RWPE1 (cell line): Measurements from ENCODE around the gene DOCK1.

Experiments used
- CTCF ChIA-PET: fragments of 350-600 bp; sonication (Branson Sonifier 250); formaldehyde crosslinking; extraction: SDS; loops from one replicate; lab custom pipeline; 2021; lab: Yijun Ruan, JAX
- POLR2A ChIA-PET: fragments of 400-600 bp; formaldehyde crosslinking; extraction: SDS; loops from one replicate; lab custom pipeline; 2020; ENCODE audit warnings: antibody characterized with exemption; ENCODE audit not compliant: low non-redundant PET; lab: Yijun Ruan, JAX
- DNase-seq: peaks from one replicate; pipeline ENCODE4 v3.0.0; 2012; ENCODE audit warnings: low spot score
- H3K27ac ChIP-seq: fragments of 450-650 bp; 2 replicates; pipeline ENCODE4 v1.5.1; 2017
- CTCF ChIP-seq: fragments of 450-650 bp; conservative IDR thresholded peaks from 2 replicates; pipeline ENCODE4 v1.5.1; 2017; ENCODE audit warnings: low read depth, mild to moderate bottlenecking

The DOCK1 gene

GRCh38 chr10:127148066-127148932 lies 243.1 kb downstream of the DOCK1 start:
- ChIA-PET POLR2A (no interaction called here), CTCF (interaction anchor here (0.5 kb wide), 1 partner anchor 34 kb away, joined by 5 read pairs; no protein-coding TSS in a partner anchor)
- DNase-seq: peak; percentile 79
- no peak for TF ChIP-seq CTCF
- H3K27ac ChIP-seq: peak overlapping the region; percentile 55

DNA sequence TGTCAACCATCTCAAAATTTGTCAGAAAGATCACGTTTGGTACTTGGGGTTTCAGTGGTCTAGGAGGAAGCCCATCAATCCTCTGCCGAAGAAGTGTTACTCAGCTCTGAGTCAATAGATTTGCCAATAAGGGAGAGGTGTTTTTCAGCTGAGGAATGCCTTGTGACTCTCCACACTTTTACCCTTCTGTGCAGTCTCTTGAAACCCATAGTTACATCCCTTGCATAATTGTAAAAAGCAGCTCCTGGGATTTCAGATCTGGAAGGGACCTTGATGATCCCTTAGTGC lies 243.6 kb downstream of the DOCK1 start:
- CTCF ChIA-PET: interaction anchor here (0.5 kb wide), 1 partner anchor 35 kb away, joined by 5 read pairs; no protein-coding TSS in a partner anchor
- peak; percentile 84 for DNase-seq
- H3K27ac ChIP-seq: peak overlapping the region; percentile 70
- POLR2A ChIA-PET: no interaction called here
- no peak for TF ChIP-seq CTCF

GRCh38 chr10:127149501-127150081 lies 244.4 kb downstream of the DOCK1 start:
- no peak for TF ChIP-seq CTCF
- DNase-seq: no peak
- ChIA-PET POLR2A (no interaction called here), CTCF (no interaction called here)
- peak overlapping the region; percentile 70 for H3K27ac ChIP-seq

DNA sequence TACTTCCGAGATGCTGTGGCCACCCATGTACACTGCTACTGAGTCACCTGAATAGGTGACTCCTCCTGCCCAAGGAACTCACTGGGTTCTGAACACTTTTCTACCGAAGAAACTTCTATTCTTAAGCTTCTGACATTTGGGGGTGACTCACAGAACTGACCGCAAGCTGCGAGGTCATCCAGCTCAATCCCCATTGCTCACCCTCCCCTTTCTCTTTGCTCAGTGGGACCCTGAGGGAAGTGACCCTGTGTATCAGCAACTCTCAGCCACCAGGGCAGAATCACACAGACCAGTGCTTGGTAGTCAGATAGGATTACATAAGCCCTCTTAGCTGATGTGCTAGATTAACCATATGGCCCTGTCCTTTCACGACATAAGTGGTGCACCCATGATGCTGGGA lies 244.9 kb downstream of the DOCK1 start:
- ChIA-PET POLR2A (no interaction called here), CTCF (no interaction called here)
- DNase-seq: peak; percentile 9
- TF ChIP-seq CTCF: no peak
- H3K27ac ChIP-seq: no peak overlapping the region

- no peak for TF ChIP-seq CTCF
- peak; percentile 52 for DNase-seq
- CTCF ChIA-PET: interaction anchor here (0.6 kb wide), 1 partner anchor 776 kb away, joined by 4 read pairs; no protein-coding TSS in a partner anchor
- POLR2A ChIA-PET: no interaction called here
- H3K27ac ChIP-seq: no peak overlapping the region
Measured at GRCh38 chr10:127151541-127151940, 246.3 kb downstream of the DOCK1 start.

GRCh38 chr10:127151981-127152699 lies 246.9 kb downstream of the DOCK1 start:
- peak overlapping the region; percentile 46 for H3K27ac ChIP-seq
- CTCF ChIA-PET: interaction anchor here (0.6 to 0.8 kb wide), 3 partner anchors 102 to 777 kb away, joined by 3 to 4 read pairs (median 3); no protein-coding TSS in a partner anchor
- no peak for TF ChIP-seq CTCF
- peak; percentile 57 for DNase-seq
- POLR2A ChIA-PET: no interaction called here
